DND-41 (cell line): ENCODE results near the gene RGCC.

ENCODE experiments used
- ATAC-seq: fragments of 200-7000 bp; cut with Tn5 transposase; 3 replicates; pipeline ENCODE4 v1.9.1; 2021; ENCODE audit warnings: low read depth; ENCODE audit not compliant: insufficient read depth
- DNase-seq: peaks from one replicate; pipeline ENCODE4 v3.0.0-alpha.2; 2020
- H2AFZ ChIP-seq: 2 replicates; pipeline ENCODE4 v1.6.0; 2012; ENCODE audit warnings: low read depth, low read length
- H3K27ac ChIP-seq: 2 replicates; pipeline ENCODE4 v1.5.1; 2012; ENCODE audit warnings: low read length, inconsistent platforms
- H3K27me3 ChIP-seq: fragments of 200-600 bp; sonication (generic); 2 replicates; pipeline ENCODE4 v1.6.0; 2012; ENCODE audit warnings: low read length, mild to moderate bottlenecking, inconsistent platforms; ENCODE audit not compliant: insufficient read depth, poor library complexity
- H3K36me3 ChIP-seq: 2 replicates; pipeline ENCODE4 v1.5.1; 2012; ENCODE audit warnings: low read length, inconsistent platforms; ENCODE audit not compliant: insufficient read depth
- H3K4me1 ChIP-seq: 2 replicates; pipeline ENCODE4 v1.5.1; 2012; ENCODE audit warnings: mild to moderate bottlenecking, low read length; ENCODE audit not compliant: insufficient read depth
- H3K4me2 ChIP-seq: 2 replicates; pipeline ENCODE4 v1.6.0; 2012; ENCODE audit warnings: mild to moderate bottlenecking, moderate library complexity, low read length, inconsistent platforms; ENCODE audit not compliant: insufficient read depth
- H3K4me3 ChIP-seq, 2 experiments: fragments of 200-600 bp in 1 of 2; shearing (Covaris generic) in 1 of 2; 2 replicates each; pipeline ENCODE4 v1.5.1; 2012 to 2016; ENCODE audit warnings: inconsistent platforms in 2 of 2, low read length in 2 of 2, mild to moderate bottlenecking in 2 of 2, low read depth in 1 of 2, moderate library complexity in 1 of 2
- H3K79me2 ChIP-seq: 2 replicates; pipeline ENCODE4 v1.6.0; 2012; ENCODE audit warnings: low read length, inconsistent platforms; ENCODE audit not compliant: insufficient read depth
- H3K9ac ChIP-seq: 2 replicates; pipeline ENCODE4 v1.6.0; 2012; ENCODE audit warnings: low read depth, mild to moderate bottlenecking, inconsistent platforms, low read length, moderate library complexity
- H3K9me3 ChIP-seq: 2 replicates; pipeline ENCODE4 v1.5.1; 2012; ENCODE audit warnings: low read length, moderate library complexity, mild to moderate bottlenecking, inconsistent platforms; ENCODE audit not compliant: insufficient read depth, severe bottlenecking
- H4K20me1 ChIP-seq: 2 replicates; pipeline ENCODE4 v1.6.0; 2012; ENCODE audit warnings: low read length; ENCODE audit not compliant: insufficient read depth
- EZH2 ChIP-seq: IDR thresholded peaks from 3 replicates; pipeline ENCODE4 v1.6.1; 2012; ENCODE audit warnings: borderline replicate concordance, low read depth, mild to moderate bottlenecking, moderate library complexity, low read length, inconsistent platforms; ENCODE audit not compliant: severe bottlenecking
- TF ChIP-seq, protein P1 (sequence below): IDR thresholded peaks from 2 replicates; pipeline ENCODE4 v1.5.1; 2012; ENCODE audit warnings: borderline replicate concordance, low read length, moderate library complexity, mild to moderate bottlenecking; ENCODE audit not compliant: poor library complexity, severe bottlenecking; ENCODE audit errors: extremely low read depth

The RGCC gene

DNA sequence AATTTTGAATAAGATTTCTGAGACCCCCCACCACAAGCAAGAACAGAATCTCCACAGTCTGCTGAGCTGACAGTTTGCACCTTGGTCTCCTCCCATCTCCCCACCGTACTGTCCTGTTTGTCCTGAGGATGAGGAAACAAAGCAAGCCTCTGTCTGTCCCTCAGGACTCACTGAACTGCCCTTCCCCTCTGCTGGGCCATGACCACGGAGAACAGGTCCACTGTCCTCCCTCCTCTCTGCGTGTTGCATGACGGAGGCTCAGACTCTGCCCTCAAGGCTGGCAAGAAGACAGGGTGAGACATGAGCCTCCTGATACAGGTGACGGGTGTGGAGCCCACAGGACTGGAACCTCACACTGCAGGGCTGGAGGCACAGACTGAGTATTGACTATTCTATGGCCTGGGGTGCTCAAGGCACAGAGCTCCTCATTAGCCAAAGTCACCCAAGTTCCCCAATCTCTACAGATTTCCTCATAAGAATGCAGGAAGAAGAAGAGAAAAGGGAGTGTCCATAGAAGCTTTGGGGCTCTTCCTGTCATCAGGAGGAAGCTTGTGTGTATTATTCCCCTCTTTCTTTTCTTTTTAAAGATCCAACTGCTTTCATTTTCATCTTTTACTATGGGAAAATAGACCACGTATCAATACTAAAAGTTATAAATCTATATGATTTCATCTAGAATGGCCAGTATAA, 22.4 kb upstream of the RGCC start:
- no peak overlapping the region for H3K4me3 ChIP-seq
- H3K9ac ChIP-seq = no peak overlapping the region
- H4K20me1 ChIP-seq = no peaks in the 10 kb centered on the region
- H3K4me2 ChIP-seq = no peak overlapping the region
- no peaks in the 10 kb centered on the region for H3K36me3 ChIP-seq
- no peaks in the 10 kb centered on the region for H3K79me2 ChIP-seq
- no peaks in the 10 kb centered on the region for H3K4me1 ChIP-seq
- DNase-seq (no peak), ATAC-seq (no peak)
- H3K27ac ChIP-seq = no peak overlapping the region
- H3K27me3 ChIP-seq = no peaks in the 10 kb centered on the region
- H2AFZ ChIP-seq = no peak overlapping the region
- TF ChIP-seq, protein P1, sequence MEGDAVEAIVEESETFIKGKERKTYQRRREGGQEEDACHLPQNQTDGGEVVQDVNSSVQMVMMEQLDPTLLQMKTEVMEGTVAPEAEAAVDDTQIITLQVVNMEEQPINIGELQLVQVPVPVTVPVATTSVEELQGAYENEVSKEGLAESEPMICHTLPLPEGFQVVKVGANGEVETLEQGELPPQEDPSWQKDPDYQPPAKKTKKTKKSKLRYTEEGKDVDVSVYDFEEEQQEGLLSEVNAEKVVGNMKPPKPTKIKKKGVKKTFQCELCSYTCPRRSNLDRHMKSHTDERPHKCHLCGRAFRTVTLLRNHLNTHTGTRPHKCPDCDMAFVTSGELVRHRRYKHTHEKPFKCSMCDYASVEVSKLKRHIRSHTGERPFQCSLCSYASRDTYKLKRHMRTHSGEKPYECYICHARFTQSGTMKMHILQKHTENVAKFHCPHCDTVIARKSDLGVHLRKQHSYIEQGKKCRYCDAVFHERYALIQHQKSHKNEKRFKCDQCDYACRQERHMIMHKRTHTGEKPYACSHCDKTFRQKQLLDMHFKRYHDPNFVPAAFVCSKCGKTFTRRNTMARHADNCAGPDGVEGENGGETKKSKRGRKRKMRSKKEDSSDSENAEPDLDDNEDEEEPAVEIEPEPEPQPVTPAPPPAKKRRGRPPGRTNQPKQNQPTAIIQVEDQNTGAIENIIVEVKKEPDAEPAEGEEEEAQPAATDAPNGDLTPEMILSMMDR = no peak
- TF ChIP-seq EZH2 = no peak
- H3K9me3 ChIP-seq = no peaks in the 10 kb centered on the region

DNA sequence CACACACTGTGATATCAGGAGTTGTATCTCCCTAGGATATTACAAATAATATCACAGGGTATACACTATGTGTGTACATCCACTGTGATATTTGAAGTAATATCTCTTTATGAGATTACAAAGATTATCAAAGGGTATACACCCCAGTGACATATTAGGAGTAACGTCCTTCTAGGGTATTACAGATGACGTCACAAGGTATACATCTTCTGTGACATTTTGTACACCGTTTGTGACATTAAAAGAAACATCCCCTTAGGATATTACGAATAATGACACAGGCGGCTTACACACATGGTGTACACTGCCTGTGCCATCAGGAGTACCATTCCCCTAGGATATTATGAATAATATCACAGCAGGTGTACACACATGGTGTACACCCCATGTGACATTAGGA, 13.4 kb upstream of the RGCC start:
- H4K20me1 ChIP-seq = no peaks in the 10 kb centered on the region
- H3K4me1 ChIP-seq = no peaks in the 10 kb centered on the region
- ATAC-seq (no peak), DNase-seq (no peak)
- no peak for TF ChIP-seq EZH2
- TF ChIP-seq, protein P1 = no peak
- no peak overlapping the region for H3K4me3 ChIP-seq
- H3K36me3 ChIP-seq = no peaks in the 10 kb centered on the region
- H3K9ac ChIP-seq = no peak overlapping the region
- no peak overlapping the region for H3K27ac ChIP-seq
- no peaks in the 10 kb centered on the region for H3K27me3 ChIP-seq
- peaks cover 6% of the 10 kb centered on the region for H3K9me3 ChIP-seq
- H3K79me2 ChIP-seq = no peaks in the 10 kb centered on the region
- H2AFZ ChIP-seq = no peak overlapping the region
- no peak overlapping the region for H3K4me2 ChIP-seq

DNA sequence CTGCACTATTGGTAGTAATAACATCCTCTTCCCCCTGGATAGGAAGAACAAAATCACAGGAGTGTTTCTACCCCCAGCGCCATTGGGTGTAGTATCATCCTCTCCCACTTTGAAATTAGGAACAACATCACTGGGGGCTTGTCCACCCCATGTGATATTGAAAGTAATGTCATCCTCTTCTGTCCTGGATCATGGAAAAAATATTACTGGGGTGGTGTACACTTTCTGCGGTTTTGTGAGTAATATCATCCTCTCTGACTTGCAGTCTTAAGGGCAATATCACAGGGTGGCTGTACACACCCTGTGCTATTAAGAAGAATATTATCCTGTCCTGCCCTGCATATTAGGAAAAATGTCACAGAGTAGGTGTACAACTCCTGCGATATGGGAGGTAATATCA, 4.9 kb upstream of the RGCC start:
- no peaks in the 10 kb centered on the region for H3K27me3 ChIP-seq
- ATAC-seq = 0 out of 3 replicates have a peak, but pooled peaks have one; percentile 23
- TF ChIP-seq, protein P1 = no peak
- TF ChIP-seq EZH2 = no peak

More for the DNA sequence above, 4.9 kb upstream of the RGCC start:
- no peak for DNase-seq
- Histone ChIP-seq H3K4me2 (no peak overlapping the region), H3K79me2 (no peaks in the 10 kb centered on the region), H4K20me1 (no peaks in the 10 kb centered on the region), H3K9me3 (peaks cover 10% of the 10 kb centered on the region), H3K36me3 (no peaks in the 10 kb centered on the region), H3K27ac (no peak overlapping the region), H2AFZ (no peak overlapping the region), H3K4me3 (no peak overlapping the region), H3K4me1 (no peaks in the 10 kb centered on the region), H3K9ac (no peak overlapping the region)
